Measurements from ENCODE around the gene GIMAP5.
A peak's percentile ranks its signal among the peaks of the same experiment; 100 is the strongest.

GIMAP5 gene

GRCh38 chr7:150737265-150738055 lies at the start of gene GIMAP5:
Gene GIMAP5 (plus strand): TSS chr7:150737418. CDS start chr7:150740885, 3,467 bp downstream.
- peak; percentile 69 for DNase-seq

- no peak for DNase-seq
Observed at GRCh38 chr7:150688630-150689029, 48.6 kb upstream of the GIMAP5 start.

GRCh38 chr7:150695654-150696053 lies 41.6 kb upstream of the GIMAP5 start:
- DNase-seq, result no peak

- DNase-seq, result no peak
Observed at GRCh38 chr7:150703209-150703608, 34.0 kb upstream of the GIMAP5 start.

GRCh38 chr7:150715293-150715692 lies 21.9 kb upstream of the GIMAP5 start:
- peak; percentile 30 for DNase-seq

- no peak for DNase-seq
Observed at GRCh38 chr7:150715738-150716137, 21.5 kb upstream of the GIMAP5 start.

- DNase-seq, result peak; percentile 65
Observed at GRCh38 chr7:150716368-150716767, 20.9 kb upstream of the GIMAP5 start, which contains the start of gene GIMAP1. Gene GIMAP1 (plus strand): TSS chr7:150716613. CDS start chr7:150719048, 2,435 bp downstream.

- DNase-seq, result no peak
Observed at GRCh38 chr7:150716939-150717338, 20.3 kb upstream of the GIMAP5 start.

GRCh38 chr7:150717814-150718420 lies 19.3 kb upstream of the GIMAP5 start:
- no peak for DNase-seq

- no peak for DNase-seq
Observed at GRCh38 chr7:150719436-150719835, 17.8 kb upstream of the GIMAP5 start.

- no peak for DNase-seq
Observed at GRCh38 chr7:150719960-150720891, 17.0 kb upstream of the GIMAP5 start.

GRCh38 chr7:150721970-150722373 lies 15.2 kb upstream of the GIMAP5 start:
- no peak for DNase-seq

GRCh38 chr7:150722431-150722931 lies 14.7 kb upstream of the GIMAP5 start:
- no peak for DNase-seq

GRCh38 chr7:150723467-150723866 lies 13.8 kb upstream of the GIMAP5 start:
- DNase-seq, result no peak

GRCh38 chr7:150727381-150727780 lies 9.8 kb upstream of the GIMAP5 start:
- no peak for DNase-seq

- no peak for DNase-seq
Observed at GRCh38 chr7:150728011-150728410, 9.2 kb upstream of the GIMAP5 start.

GRCh38 chr7:150728609-150729008 lies 8.6 kb upstream of the GIMAP5 start:
- DNase-seq, result no peak

- DNase-seq, result no peak
Observed at GRCh38 chr7:150731916-150732315, 5.3 kb upstream of the GIMAP5 start.

GRCh38 chr7:150732786-150733481 lies 4.3 kb upstream of the GIMAP5 start:
- no peak for DNase-seq

- no peak for DNase-seq
Observed at GRCh38 chr7:150733482-150734095, 3.6 kb upstream of the GIMAP5 start.

- DNase-seq, result peak; percentile 51
Observed at GRCh38 chr7:150734254-150734653, 3.0 kb upstream of the GIMAP5 start.

All from stimulated activated CD4-positive, alpha-beta T cell treated with anti-CD3 and anti-CD28 coated beads, Interleukin-4, amount 100 ng/mL, for 24 hours (primary cell).